Left ventricle myocardium inferior (tissue), 1 donor: ENCODE results near the gene SLC16A10. TPM values are rescaled to one million over a fixed set of nuclear protein-coding genes. Genes with fewer than 3 reads are reported as not detected.
A peak's percentile ranks its signal among the peaks of the same experiment; 100 is the strongest.

Experiments used
- DNase-seq: peaks from one replicate; pipeline ENCODE4 v3.0.0-alpha.2; 2020
- H3K27ac ChIP-seq: fragments of 200-600 bp; replicated peaks from 2 replicates; pipeline ENCODE4 v1.8.0; 2021
- H3K27me3 ChIP-seq: fragments of 200-600 bp; 2 replicates; pipeline ENCODE4 v1.8.0; 2021; ENCODE audit warnings: low read depth
- H3K36me3 ChIP-seq: fragments of 200-600 bp; 2 replicates; pipeline ENCODE4 v1.8.0; 2021
- H3K4me1 ChIP-seq: fragments of 200-600 bp; 2 replicates; pipeline ENCODE4 v1.8.0; 2021
- H3K4me3 ChIP-seq: fragments of 200-600 bp; 2 replicates; pipeline ENCODE4 v1.8.0; 2021; ENCODE audit warnings: mild to moderate bottlenecking, moderate library complexity
- H3K9me3 ChIP-seq: fragments of 200-600 bp; replicated peaks from 2 replicates; pipeline ENCODE4 v1.8.0; 2021
- intact Hi-C: fragments of 100-400 bp; cut with micrococcal nuclease; formaldehyde crosslinking; loops from one replicate; pipeline ENCODE4 v1.11.0; 2022
- total RNA-seq: library from RNA; stranded (reverse); fragmentation: NEBNext Ultra II Directional; extraction: Animal tissue kit (Norgen Biotek cat#: 25700); gene quantifications from one replicate; pipeline ENCODE4 v1.2.1, GENCODE V29; 2021
- TF ChIP-seq, protein P1 (sequence below): fragments of 200-600 bp; IDR thresholded peaks from 2 replicates; pipeline ENCODE4 v1.8.0; 2021; ENCODE audit warnings: antibody characterized with exemption, mild to moderate bottlenecking, borderline replicate concordance
- donor health status: DM: no; HTN: yes; CAD: no; lungs with severe emphysema.

Gene SLC16A10
- total RNA-seq, 1 donor from 2014 or later, result 4.5 TPM

DNA sequence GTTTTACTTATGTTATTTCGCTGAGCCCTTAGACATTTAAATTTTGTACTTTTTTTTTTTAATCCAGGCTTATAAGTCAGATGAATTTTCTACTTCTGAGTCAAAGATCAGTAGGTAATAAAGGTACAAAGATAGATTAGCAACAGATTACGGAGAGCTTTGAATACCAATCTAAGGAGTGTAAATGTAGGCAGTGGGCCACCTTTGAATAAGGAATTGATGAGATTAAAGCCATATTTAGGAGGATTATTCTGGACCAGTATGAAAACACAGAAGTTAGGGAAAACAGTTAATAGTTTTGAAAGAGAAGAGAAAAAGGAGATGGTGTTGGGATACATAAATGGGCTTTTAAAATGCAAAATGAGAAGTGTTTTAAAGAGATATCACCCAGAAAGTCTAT lies 117.6 kb downstream of the SLC16A10 start:
- no peak for DNase-seq
- Histone ChIP-seq H3K9me3 (no peaks in the 10 kb centered on the region), H3K27ac (peak overlapping the region; percentile 44), H3K36me3 (no peaks in the 10 kb centered on the region), H3K4me3 (no peak overlapping the region), H3K27me3 (no peaks in the 10 kb centered on the region), H3K4me1 (peaks cover 35% of the 10 kb centered on the region)
- intact Hi-C loops, result no loop called here
- TF ChIP-seq, protein P1, sequence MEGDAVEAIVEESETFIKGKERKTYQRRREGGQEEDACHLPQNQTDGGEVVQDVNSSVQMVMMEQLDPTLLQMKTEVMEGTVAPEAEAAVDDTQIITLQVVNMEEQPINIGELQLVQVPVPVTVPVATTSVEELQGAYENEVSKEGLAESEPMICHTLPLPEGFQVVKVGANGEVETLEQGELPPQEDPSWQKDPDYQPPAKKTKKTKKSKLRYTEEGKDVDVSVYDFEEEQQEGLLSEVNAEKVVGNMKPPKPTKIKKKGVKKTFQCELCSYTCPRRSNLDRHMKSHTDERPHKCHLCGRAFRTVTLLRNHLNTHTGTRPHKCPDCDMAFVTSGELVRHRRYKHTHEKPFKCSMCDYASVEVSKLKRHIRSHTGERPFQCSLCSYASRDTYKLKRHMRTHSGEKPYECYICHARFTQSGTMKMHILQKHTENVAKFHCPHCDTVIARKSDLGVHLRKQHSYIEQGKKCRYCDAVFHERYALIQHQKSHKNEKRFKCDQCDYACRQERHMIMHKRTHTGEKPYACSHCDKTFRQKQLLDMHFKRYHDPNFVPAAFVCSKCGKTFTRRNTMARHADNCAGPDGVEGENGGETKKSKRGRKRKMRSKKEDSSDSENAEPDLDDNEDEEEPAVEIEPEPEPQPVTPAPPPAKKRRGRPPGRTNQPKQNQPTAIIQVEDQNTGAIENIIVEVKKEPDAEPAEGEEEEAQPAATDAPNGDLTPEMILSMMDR, result no peak

DNA sequence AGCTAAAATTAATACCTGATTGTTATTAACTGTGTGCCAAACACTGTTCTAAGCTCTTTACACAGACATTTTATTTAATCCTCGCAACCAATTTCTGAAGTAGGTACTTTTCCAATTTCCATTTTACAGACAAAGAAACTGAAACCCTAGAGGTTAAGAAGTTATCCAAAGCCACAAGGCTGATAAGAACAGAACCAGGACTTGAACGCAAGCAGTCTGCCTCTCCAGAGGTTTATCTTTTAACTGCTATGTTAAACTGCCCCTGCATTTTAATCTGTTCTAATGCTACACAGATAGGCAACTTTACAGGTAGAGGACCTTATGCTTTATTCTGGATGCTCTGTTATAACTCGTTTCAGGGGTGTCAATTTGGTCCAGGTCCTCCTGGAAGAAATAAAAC lies 118.2 kb downstream of the SLC16A10 start:
- peak overlapping the region; percentile 44 for H3K27ac ChIP-seq

DNA sequence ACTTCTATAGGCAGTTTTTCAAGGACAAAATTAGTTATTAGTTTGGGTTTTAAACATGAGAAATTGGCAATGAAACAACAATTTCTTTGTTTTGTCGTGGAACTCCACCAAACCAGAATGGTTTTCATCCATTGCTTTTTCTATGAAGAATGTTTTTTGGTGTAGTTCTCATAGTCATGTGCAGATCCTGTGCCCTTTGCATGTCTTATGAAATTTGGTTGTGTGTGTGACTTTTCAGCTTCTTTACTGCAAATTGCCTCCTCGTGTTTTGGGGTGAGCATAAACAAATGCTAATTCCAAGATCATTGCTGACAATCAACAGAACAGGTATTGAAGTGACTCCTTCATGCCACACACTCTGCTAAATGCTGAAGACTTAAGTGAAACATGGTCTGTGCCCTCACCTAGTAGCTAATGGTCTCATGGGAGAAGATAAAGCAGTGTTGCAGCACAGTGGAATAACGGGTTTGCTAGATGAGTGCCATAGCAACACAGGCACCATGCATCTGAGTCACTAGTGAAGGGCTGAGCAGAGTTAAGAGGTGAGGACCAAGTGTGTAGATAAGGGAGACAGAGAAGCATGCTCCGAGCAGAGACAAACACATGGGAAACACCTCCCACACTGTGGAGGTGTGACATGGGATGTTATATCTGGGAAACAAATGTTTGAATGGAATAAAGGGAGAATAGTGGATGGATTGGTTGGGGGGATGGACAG lies 120.0 kb downstream of the SLC16A10 start:
- no peak overlapping the region for H3K27ac ChIP-seq
- intact Hi-C loops, result no loop called here

More for the DNA sequence above, 118.2 kb downstream of the SLC16A10 start:
- Histone ChIP-seq H3K27me3 (no peaks in the 10 kb centered on the region), H3K9me3 (no peaks in the 10 kb centered on the region), H3K4me3 (no peak overlapping the region), H3K36me3 (no peaks in the 10 kb centered on the region), H3K4me1 (peaks cover 35% of the 10 kb centered on the region)
- intact Hi-C loops, result no loop called here
- DNase-seq, result no peak
- TF ChIP-seq, protein P1, result no peak

DNA sequence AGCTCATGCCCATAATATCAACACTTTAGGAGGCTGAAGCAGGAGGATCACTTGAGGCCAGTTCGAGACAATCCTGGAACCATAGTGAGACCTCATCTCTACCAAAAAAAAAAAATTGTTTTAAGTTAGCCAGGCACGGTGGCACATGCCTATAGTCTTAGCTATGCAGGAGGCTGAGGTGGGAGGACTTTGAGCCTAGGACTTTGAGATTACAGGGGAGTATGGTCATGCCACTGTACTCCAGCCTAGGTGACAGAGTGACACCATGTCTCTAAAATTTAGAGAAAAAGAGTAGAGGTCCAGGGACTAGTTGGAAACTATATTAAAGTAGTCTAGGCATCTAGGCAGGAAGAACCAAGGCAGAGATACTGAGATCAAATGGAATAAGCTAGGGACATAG lies 121.6 kb downstream of the SLC16A10 start:
- Histone ChIP-seq H3K27me3 (no peaks in the 10 kb centered on the region), H3K4me3 (no peak overlapping the region), H3K9me3 (no peaks in the 10 kb centered on the region), H3K4me1 (peaks cover 27% of the 10 kb centered on the region), H3K36me3 (no peaks in the 10 kb centered on the region), H3K27ac (no peak overlapping the region)
- DNase-seq, result no peak
- TF ChIP-seq, protein P1, result no peak
- intact Hi-C loops, result no loop called here

More for the DNA sequence above, 120.0 kb downstream of the SLC16A10 start:
- Histone ChIP-seq H3K4me1 (peaks cover 28% of the 10 kb centered on the region), H3K9me3 (no peaks in the 10 kb centered on the region), H3K4me3 (no peak overlapping the region), H3K27me3 (no peaks in the 10 kb centered on the region), H3K36me3 (no peaks in the 10 kb centered on the region)
- TF ChIP-seq, protein P1, result no peak
- DNase-seq, result no peak

DNA sequence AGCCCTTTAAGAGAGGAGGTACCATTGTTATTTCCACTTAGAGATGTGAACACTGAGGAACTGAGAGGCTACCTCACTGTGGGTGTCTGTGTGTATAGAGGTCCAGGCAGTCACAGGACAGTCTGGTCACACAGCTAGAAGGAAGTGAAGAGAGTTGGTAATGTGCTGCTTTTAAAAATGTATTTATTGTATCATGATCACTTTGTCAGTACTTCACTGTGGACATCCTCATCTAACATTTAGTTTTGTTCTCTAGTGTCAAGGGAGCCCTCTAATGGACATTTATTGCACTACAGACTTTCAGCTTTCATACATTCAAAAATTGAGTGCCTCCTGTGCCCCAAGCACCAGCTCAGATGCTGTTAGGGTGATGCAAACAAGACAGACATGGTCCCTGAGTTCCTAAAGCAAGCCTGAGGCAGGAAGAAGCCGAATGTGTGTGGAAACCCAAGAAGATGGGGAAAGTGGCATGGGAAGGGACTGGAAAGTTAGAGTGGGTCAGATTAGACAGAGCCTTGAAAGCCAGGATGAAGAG lies 123.0 kb downstream of the SLC16A10 start:
- Histone ChIP-seq H3K27me3 (no peaks in the 10 kb centered on the region), H3K27ac (no peak overlapping the region), H3K4me3 (no peak overlapping the region), H3K9me3 (no peaks in the 10 kb centered on the region), H3K4me1 (peaks cover 24% of the 10 kb centered on the region), H3K36me3 (no peaks in the 10 kb centered on the region)
- TF ChIP-seq, protein P1, result peak; percentile 79
- no peak for DNase-seq
- intact Hi-C loops, result no loop called here
